ENCODE measurements around the gene PLET1. TPM values are rescaled to one million over a fixed set of nuclear protein-coding genes. Genes with fewer than 3 reads are reported as not detected.

The PLET1 gene
- total and polyA plus RNA-seq, 9 of the 15 experiments (the other 6 are each of a cell fraction or from before 2014, with no cell fraction given), result not detected

DNA sequence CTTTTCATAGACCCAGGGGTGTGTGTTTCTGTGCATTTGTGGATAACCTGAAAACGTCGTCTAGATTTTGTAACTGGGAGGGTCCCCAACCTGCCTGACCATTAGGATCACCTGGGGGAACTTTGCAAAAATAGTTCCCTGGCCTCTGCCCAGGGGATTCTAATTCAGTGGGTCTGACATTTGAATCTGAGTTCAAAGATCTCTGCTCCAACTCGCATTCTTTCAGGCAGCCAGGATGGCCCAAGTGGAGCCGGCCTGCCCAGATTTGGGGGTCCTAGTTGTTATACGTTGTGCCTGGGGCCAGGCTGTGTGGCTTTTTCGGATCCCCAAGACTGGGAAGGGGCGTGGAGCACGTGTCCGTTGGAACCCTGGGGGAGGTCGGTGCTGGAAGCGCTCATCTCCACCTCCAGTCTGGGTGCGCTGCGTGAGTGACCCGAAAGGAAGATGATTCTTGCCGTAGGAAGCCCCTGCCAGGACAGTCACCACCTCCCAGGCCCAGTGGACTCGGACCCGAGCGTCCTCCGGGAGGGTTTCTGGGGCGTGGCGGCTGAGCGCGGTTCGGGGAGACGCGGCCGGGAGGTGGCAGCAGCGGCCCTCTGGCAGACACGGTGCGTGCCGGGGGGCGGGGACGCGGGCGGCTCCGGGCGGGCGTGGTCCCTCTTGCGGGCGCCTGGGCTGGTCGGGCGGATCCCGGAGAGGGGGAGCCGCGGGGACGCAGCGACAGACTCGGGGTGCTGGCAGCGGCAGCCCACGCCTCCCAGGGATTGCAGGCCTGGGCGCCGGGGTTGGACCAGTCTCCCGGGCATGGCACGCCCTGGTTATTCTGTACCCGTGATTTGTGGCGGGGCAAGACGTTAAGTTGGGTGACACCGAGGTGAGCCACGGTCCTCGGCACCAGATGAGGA, 29.2 kb upstream of the PLET1 start:
- intact Hi-C loops (cut with micrococcal nuclease), result loop anchor here (1.0 to 10.0 kb wide), 5 partner anchors 165 to 997 kb away; partner anchors contain the start of gene SIK2
- WGBS (ENCODE audit: insufficient coverage, low coverage, missing lambda C conversion rate), result 4% methylated on average over 24 of the region's 60 CpGs
- FAIRE-seq, result no peak
- TF ChIP-seq NFATC3 (IDR thresholded peaks at IDR 0.05), result no peak
- TF ChIP-seq ELK3 (CRISPR knock-in tag; IDR thresholded peaks at IDR 0.05), result no peak
- TF ChIP-seq SAFB (IDR thresholded peaks at IDR 0.05; ENCODE audit: borderline replicate concordance, low read depth, low read length), result no peak
- TF ChIP-seq HDGF (IDR thresholded peaks at IDR 0.05), result no peak
- peak; percentile 93 for TF ChIP-seq RB1 (IDR thresholded peaks at IDR 0.05; ENCODE audit: low read depth)
- TF ChIP-seq ZNF121 (CRISPR knock-in tag; conservative IDR thresholded peaks at IDR 0.05), result no peak
- TF ChIP-seq MCM2 (IDR thresholded peaks at IDR 0.05; ENCODE audit: low read depth), result no peak
- TF ChIP-seq, protein P1, sequence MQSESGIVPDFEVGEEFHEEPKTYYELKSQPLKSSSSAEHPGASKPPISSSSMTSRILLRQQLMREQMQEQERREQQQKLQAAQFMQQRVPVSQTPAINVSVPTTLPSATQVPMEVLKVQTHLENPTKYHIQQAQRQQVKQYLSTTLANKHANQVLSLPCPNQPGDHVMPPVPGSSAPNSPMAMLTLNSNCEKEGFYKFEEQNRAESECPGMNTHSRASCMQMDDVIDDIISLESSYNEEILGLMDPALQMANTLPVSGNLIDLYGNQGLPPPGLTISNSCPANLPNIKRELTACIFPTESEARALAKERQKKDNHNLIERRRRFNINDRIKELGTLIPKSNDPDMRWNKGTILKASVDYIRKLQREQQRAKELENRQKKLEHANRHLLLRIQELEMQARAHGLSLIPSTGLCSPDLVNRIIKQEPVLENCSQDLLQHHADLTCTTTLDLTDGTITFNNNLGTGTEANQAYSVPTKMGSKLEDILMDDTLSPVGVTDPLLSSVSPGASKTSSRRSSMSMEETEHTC (IDR thresholded peaks at IDR 0.05), result no peak
- TF ChIP-seq CBFA2T2 (conservative IDR thresholded peaks at IDR 0.05), result no peak
- TF ChIP-seq ZNF12 (CRISPR knock-in tag; IDR thresholded peaks at IDR 0.05), result 0 out of 2 replicates have a peak, but pooled peaks have one; percentile 14
- no peak for TF ChIP-seq DIDO1 (tag; IDR thresholded peaks at IDR 0.05; ENCODE audit: low read depth)
- TF ChIP-seq SLC30A9 (CRISPR knock-in tag; IDR thresholded peaks at IDR 0.05), result no peak
- TF ChIP-seq U2AF2 (optimal IDR thresholded peaks at IDR 0.05; ENCODE audit: low read depth, low read length), result no peak
- TF ChIP-seq POLR2A (conservative IDR thresholded peaks at IDR 0.05), result no peak
- TF ChIP-seq PRDM10 (IDR thresholded peaks at IDR 0.05; ENCODE audit: partially characterized antibody), result no peak
- no peak for TF ChIP-seq NFE2 (IDR thresholded peaks at IDR 0.05; ENCODE audit: low read depth)
- TF ChIP-seq DDX20 (tag; IDR thresholded peaks at IDR 0.05; ENCODE audit: low read depth), result no peak
- TF ChIP-seq BRD4 (IDR thresholded peaks at IDR 0.05), result no peak

More for the DNA sequence above, 29.2 kb upstream of the PLET1 start:
- Histone ChIP-seq H3K27ac (ENCODE audit: extremely low read depth, low read depth, low read length) (no peak overlapping the region), H3K79me2 (ENCODE audit: control insufficient read depth, insufficient read depth, low read length) (no peaks in the 10 kb centered on the region), H3K9me3 (replicated peaks; ENCODE audit: control insufficient read depth, insufficient read depth, low read depth, low read length) (no peaks in the 10 kb centered on the region), H3K27me3 (ENCODE audit: control insufficient read depth in 2 of 2, insufficient read depth in 2 of 2, low read length in 2 of 2) (peaks cover 2 to 3% of the 10 kb centered on the region in 2 experiments; a peak in 2 of 5 replicates), H3K9ac (ENCODE audit: insufficient read depth in 1 of 2, low read depth in 2 of 2, low read length in 2 of 2) (peak overlapping the region; percentile 53 to 93; a peak in 3 of 4 replicates), H3K36me3 (ENCODE audit: control insufficient read depth, insufficient read depth, low read length) (no peaks in the 10 kb centered on the region), H3K9me1 (ENCODE audit: control insufficient read depth, insufficient read depth, low read length) (no peaks in the 10 kb centered on the region), H3K4me1 (replicated peaks in 1 of 2; ENCODE audit: control insufficient read depth in 2 of 2, insufficient read depth in 2 of 2, low read length in 2 of 2) (peaks cover 20 to 21% of the 10 kb centered on the region in 2 experiments; a peak in 4 of 5 replicates), H3K4me2 (ENCODE audit: insufficient read depth, low read length) (peak overlapping the region; percentile 83), H3K4me3 (peak overlapping the region; percentile 33), H4K20me1 (replicated peaks; ENCODE audit: control insufficient read depth, insufficient read depth, low read length) (peaks cover 10% of the 10 kb centered on the region), H2AFZ (ENCODE audit: low read depth, low read length) (peak overlapping the region; percentile 99)
- CTCF ChIA-PET (ENCODE audit: low intra/inter-chr PET ratio), result interaction anchor here (0.5 to 1.6 kb wide), 4 partner anchors 11 to 1461 kb away, joined by 3 to 6 read pairs (median 4); no protein-coding TSS in a partner anchor
- POLR2A ChIA-PET, result interaction anchor here (0.8 kb wide), 1 partner anchor 9 kb away, joined by 4 read pairs; no protein-coding TSS in a partner anchor
- no TSS peak for BruUV-seq (replicated peaks)
- DNase-seq (ENCODE audit: extremely low read depth in 1 of 4, low spot score in 3 of 4) (peak; percentile 82 to 94 (median 92)), ATAC-seq (peak; percentile 99)
- in situ Hi-C loops (cut with MboI), result loop anchor here (10.0 kb wide), 1 partner anchor 175 kb away; no protein-coding TSS in a partner anchor
